Neural cell (in vitro differentiated cells): ENCODE measurements around the gene RHOA. TPM values are rescaled to one million over a fixed set of nuclear protein-coding genes. Genes with fewer than 3 reads are reported as not detected.

Experiments used
- H2AFZ ChIP-seq: fragments of 200-600, 300-800 bp; sonication (generic), shearing (Covaris generic); 2 replicates; pipeline ENCODE4 v1.6.0; 2014; ENCODE audit warnings: low read depth, mild to moderate bottlenecking, antibody characterized with exemption, low read length, moderate library complexity
- H3F3A ChIP-seq: fragments of 200-600 bp; shearing (Covaris generic); 2 replicates; pipeline ENCODE4 v1.6.1; 2016; ENCODE audit warnings: mild to moderate bottlenecking, moderate library complexity, mixed read lengths, antibody characterized with exemption, low read length; ENCODE audit not compliant: insufficient read depth, poor library complexity, severe bottlenecking
- H3K27ac ChIP-seq: fragments of 200-600, 300-800 bp; sonication (generic), shearing (Covaris generic); 2 replicates; pipeline ENCODE4 v1.5.1; 2014; ENCODE audit warnings: mild to moderate bottlenecking, low read length, moderate library complexity
- H3K27me3 ChIP-seq: fragments of 300-800, 200-600 bp; sonication (generic), shearing (Covaris generic); 2 replicates; pipeline ENCODE4 v1.6.0; 2014; ENCODE audit warnings: mild to moderate bottlenecking, low read depth, low read length, moderate library complexity; ENCODE audit not compliant: insufficient read depth
- H3K36me3 ChIP-seq: fragments of 300-800, 200-600 bp; sonication (generic), shearing (Covaris generic); 2 replicates; pipeline ENCODE4 v1.5.1; 2014; ENCODE audit warnings: mild to moderate bottlenecking, antibody characterized with exemption, low read length, moderate library complexity; ENCODE audit not compliant: insufficient read depth
- H3K4me2 ChIP-seq: fragments of 300-800, 200-600 bp; sonication (generic), shearing (Covaris generic); 2 replicates; pipeline ENCODE4 v1.6.0; 2014; ENCODE audit warnings: mild to moderate bottlenecking, low read length
- H3K4me3 ChIP-seq: fragments of 300-800, 200-600 bp; sonication (generic), shearing (Covaris generic); 2 replicates; pipeline ENCODE4 v1.5.1; 2014; ENCODE audit warnings: mild to moderate bottlenecking, low read length, moderate library complexity
- H3K79me2 ChIP-seq: fragments of 200-600 bp; shearing (Covaris generic); replicated peaks from 2 replicates; pipeline ENCODE4 v1.6.0; 2014; ENCODE audit warnings: mild to moderate bottlenecking, low read length, moderate library complexity; ENCODE audit not compliant: insufficient read depth
- H3K9ac ChIP-seq: fragments of 300-800, 200-600 bp; sonication (generic), shearing (Covaris generic); 2 replicates; pipeline ENCODE4 v1.6.1; 2016; ENCODE audit warnings: mild to moderate bottlenecking, low read length, mixed read lengths
- H3K9me2 ChIP-seq: fragments of 200-600 bp; shearing (Covaris generic); 2 replicates; pipeline ENCODE4 v1.6.1; 2016; ENCODE audit warnings: mild to moderate bottlenecking, low read length, mixed read lengths; ENCODE audit not compliant: insufficient read depth
- H3K9me3 ChIP-seq: fragments of 200-600, 300-800 bp; sonication (generic), shearing (Covaris generic); 2 replicates; pipeline ENCODE4 v1.6.1; 2016; ENCODE audit warnings: mild to moderate bottlenecking, mixed run types, low read length, moderate library complexity, mixed read lengths
- H4K20me1 ChIP-seq: fragments of 200-600 bp; shearing (Covaris generic); 2 replicates; pipeline ENCODE4 v1.6.1; 2016; ENCODE audit warnings: mild to moderate bottlenecking, mixed run types; ENCODE audit not compliant: insufficient read depth
- CTCF ChIP-seq: fragments of 450-650 bp; IDR thresholded peaks from 2 replicates; pipeline ENCODE4 v1.5.1; 2014; ENCODE audit warnings: antibody characterized with exemption, mild to moderate bottlenecking, moderate library complexity; ENCODE audit not compliant: poor library complexity, severe bottlenecking
- EP300 ChIP-seq: fragments of 450-650 bp; conservative IDR thresholded peaks from 2 replicates; pipeline ENCODE4 v1.6.1; 2014; ENCODE audit warnings: antibody characterized with exemption, mild to moderate bottlenecking, moderate library complexity; ENCODE audit not compliant: poor library complexity, severe bottlenecking
- EZH2 ChIP-seq: fragments of 200-600, 300-800 bp; shearing (Covaris generic), sonication (generic); IDR thresholded peaks from 2 replicates; pipeline ENCODE4 v1.6.1; 2014; ENCODE audit warnings: antibody characterized with exemption, low read length, borderline replicate concordance, mild to moderate bottlenecking; ENCODE audit not compliant: insufficient read depth, poor library complexity, severe bottlenecking
- MXI1 ChIP-seq: fragments of 450-650 bp; conservative IDR thresholded peaks from 2 replicates; pipeline ENCODE4 v1.6.1; 2014; ENCODE audit warnings: antibody characterized with exemption, mild to moderate bottlenecking; ENCODE audit not compliant: poor library complexity, severe bottlenecking
- POLR2AphosphoS5 ChIP-seq: IDR thresholded peaks from 2 replicates; pipeline ENCODE4 v1.6.1; 2012
- RAD21 ChIP-seq: fragments of 450-650 bp; conservative IDR thresholded peaks from 2 replicates; pipeline ENCODE4 v1.6.1; 2014; ENCODE audit warnings: antibody characterized with exemption, mild to moderate bottlenecking, moderate library complexity
- SMC3 ChIP-seq: fragments of 450-650 bp; conservative IDR thresholded peaks from 2 replicates; pipeline ENCODE4 v1.6.1; 2014; ENCODE audit warnings: antibody characterized with exemption, mild to moderate bottlenecking, moderate library complexity; ENCODE audit not compliant: poor library complexity
- TAF1 ChIP-seq: IDR thresholded peaks from 2 replicates; pipeline ENCODE4 v1.6.1; 2012; ENCODE audit warnings: low read depth
- polyA plus RNA-seq: library from polyadenylated mRNA; depleted of rRNA; stranded (reverse); fragments of >200 nt; gene quantifications from 2 replicates; pipeline ENCODE4 v1.2.3, GENCODE V29; 2014
- TF ChIP-seq, protein P1 (sequence below): IDR thresholded peaks from 2 replicates; pipeline ENCODE4 v1.6.1; 2012; ENCODE audit warnings: borderline replicate concordance

Gene RHOA
- polyA plus RNA-seq, 1 donor from 2014 or later, result 159 TPM

DNA sequence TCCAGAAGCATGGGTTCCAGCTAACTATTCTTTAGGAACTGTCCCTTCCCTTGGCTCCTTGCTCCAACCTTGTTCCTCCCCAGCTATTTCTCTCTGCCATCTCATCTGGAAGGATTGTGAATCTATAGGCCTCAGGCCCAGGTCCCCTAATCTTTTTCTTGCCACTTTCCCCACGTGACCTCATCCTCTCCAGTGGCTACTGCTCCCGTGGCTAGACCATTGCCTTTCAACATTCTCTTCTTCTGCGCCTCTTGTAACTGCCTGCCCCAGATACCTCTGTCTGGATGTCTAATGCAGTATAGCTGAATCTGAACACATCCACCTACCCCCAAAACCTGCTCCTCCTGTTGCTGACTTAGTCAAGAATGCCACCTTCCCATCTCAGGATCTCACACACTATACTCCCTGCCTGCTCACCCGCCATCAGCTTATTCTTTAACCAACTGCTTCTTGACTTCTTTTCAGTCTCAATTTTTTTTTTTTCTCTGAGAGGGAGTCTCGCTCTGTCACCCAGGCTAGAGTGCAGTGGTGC, 58.8 kb downstream of the RHOA start (continued):
- TF ChIP-seq CTCF, result no peak
- TF ChIP-seq EZH2, result no peak

DNA sequence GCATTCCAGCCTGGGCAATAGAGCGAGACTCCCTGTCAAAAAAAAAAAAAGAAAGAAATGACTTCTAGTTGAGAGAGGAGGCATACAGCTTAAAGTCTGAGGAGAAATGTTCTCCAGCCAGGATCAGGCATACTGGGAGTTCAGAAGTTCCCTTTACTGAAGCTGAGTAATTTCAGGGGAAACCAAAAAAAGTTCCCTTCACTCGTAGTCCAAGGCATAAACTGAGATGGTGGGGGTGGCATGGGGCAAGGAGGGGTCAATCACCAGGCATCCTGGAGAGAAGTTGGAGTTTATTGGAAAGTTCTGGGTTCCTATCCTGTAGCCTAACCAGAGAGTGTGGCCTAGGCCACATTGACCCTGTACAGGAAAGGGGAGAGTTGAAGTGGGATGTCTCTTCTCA, 59.5 kb downstream of the RHOA start:
- no peak for TF ChIP-seq EP300
- TF ChIP-seq SMC3, result no peak
- no peak for TF ChIP-seq EZH2
- no peak for TF ChIP-seq MXI1
- no peak for TF ChIP-seq POLR2AphosphoS5
- TF ChIP-seq CTCF, result no peak
- no peak for TF ChIP-seq TAF1
- no peak for TF ChIP-seq RAD21
- TF ChIP-seq, protein P1, sequence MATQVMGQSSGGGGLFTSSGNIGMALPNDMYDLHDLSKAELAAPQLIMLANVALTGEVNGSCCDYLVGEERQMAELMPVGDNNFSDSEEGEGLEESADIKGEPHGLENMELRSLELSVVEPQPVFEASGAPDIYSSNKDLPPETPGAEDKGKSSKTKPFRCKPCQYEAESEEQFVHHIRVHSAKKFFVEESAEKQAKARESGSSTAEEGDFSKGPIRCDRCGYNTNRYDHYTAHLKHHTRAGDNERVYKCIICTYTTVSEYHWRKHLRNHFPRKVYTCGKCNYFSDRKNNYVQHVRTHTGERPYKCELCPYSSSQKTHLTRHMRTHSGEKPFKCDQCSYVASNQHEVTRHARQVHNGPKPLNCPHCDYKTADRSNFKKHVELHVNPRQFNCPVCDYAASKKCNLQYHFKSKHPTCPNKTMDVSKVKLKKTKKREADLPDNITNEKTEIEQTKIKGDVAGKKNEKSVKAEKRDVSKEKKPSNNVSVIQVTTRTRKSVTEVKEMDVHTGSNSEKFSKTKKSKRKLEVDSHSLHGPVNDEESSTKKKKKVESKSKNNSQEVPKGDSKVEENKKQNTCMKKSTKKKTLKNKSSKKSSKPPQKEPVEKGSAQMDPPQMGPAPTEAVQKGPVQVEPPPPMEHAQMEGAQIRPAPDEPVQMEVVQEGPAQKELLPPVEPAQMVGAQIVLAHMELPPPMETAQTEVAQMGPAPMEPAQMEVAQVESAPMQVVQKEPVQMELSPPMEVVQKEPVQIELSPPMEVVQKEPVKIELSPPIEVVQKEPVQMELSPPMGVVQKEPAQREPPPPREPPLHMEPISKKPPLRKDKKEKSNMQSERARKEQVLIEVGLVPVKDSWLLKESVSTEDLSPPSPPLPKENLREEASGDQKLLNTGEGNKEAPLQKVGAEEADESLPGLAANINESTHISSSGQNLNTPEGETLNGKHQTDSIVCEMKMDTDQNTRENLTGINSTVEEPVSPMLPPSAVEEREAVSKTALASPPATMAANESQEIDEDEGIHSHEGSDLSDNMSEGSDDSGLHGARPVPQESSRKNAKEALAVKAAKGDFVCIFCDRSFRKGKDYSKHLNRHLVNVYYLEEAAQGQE, result no peak
- Histone ChIP-seq H3K9ac (no peak overlapping the region), H3K9me3 (no peaks in the 10 kb centered on the region), H4K20me1 (no peaks in the 10 kb centered on the region), H3K27me3 (no peaks in the 10 kb centered on the region), H3K36me3 (no peaks in the 10 kb centered on the region), H2AFZ (no peak overlapping the region), H3K4me3 (no peak overlapping the region), H3K27ac (no peak overlapping the region), H3F3A (no peaks in the 10 kb centered on the region), H3K79me2 (peaks cover 6% of the 10 kb centered on the region), H3K4me2 (no peak overlapping the region), H3K9me2 (no peaks in the 10 kb centered on the region)

DNA sequence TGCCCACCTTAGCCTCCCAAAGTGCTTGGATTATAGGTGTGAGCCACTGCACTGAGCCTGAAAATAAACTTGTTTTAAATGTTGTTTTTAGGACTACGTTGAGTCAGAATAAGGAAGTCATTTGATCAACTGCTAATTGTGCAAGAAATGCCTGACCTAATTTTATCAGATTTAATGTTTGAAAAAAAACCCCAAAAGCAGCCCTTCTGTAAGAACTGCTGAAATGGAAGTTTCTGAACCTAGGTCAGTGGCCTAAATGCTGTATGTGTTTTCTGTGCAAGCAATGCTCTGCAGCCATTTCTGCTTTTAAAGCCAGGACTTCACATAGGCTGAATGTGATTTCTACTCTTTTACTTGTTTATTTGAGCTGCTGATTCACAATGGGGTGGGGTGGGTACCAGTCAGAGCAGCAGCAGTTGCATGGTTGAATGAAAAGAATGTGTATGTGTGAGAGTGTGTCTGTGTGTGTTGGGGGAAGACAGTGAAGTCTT, 60.2 kb downstream of the RHOA start:
- H2AFZ ChIP-seq, result no peak overlapping the region

More for the DNA sequence above, 60.2 kb downstream of the RHOA start:
- H3K27me3 ChIP-seq, result no peaks in the 10 kb centered on the region
- no peaks in the 10 kb centered on the region for H4K20me1 ChIP-seq
- H3K79me2 ChIP-seq, result peaks cover 6% of the 10 kb centered on the region
- H3K36me3 ChIP-seq, result no peaks in the 10 kb centered on the region
- H3K9me3 ChIP-seq, result no peaks in the 10 kb centered on the region
- no peaks in the 10 kb centered on the region for H3F3A ChIP-seq
- no peaks in the 10 kb centered on the region for H3K9me2 ChIP-seq
- no peak overlapping the region for H3K4me2 ChIP-seq
- H3K4me3 ChIP-seq, result no peak overlapping the region
- no peak overlapping the region for H3K9ac ChIP-seq
- no peak for TF ChIP-seq RAD21
- no peak for TF ChIP-seq POLR2AphosphoS5
- no peak for TF ChIP-seq EZH2
- no peak for TF ChIP-seq EP300
- TF ChIP-seq, protein P1, result no peak
- TF ChIP-seq SMC3, result no peak
- TF ChIP-seq TAF1, result no peak
- TF ChIP-seq MXI1, result no peak
- TF ChIP-seq CTCF, result no peak
- H3K27ac ChIP-seq, result no peak overlapping the region
